ENCODE measurements around the gene C3.
"Not testable (repeated sequence)": the region's sequence is repeated elsewhere in the genome, so short reads cannot be mapped to it uniquely, and the experiment has no call there.

The C3 gene

GRCh38 chr19:6667114-6667627, 53.3 kb downstream of the C3 start:
- H3K4me3 ChIP-seq (ENCODE audit: low read depth, low read length): no peak overlapping the region

- H3K4me3 ChIP-seq (ENCODE audit: low read depth, low read length): no peak overlapping the region
Observed at GRCh38 chr19:6664916-6665315, 55.5 kb downstream of the C3 start.

DNA sequence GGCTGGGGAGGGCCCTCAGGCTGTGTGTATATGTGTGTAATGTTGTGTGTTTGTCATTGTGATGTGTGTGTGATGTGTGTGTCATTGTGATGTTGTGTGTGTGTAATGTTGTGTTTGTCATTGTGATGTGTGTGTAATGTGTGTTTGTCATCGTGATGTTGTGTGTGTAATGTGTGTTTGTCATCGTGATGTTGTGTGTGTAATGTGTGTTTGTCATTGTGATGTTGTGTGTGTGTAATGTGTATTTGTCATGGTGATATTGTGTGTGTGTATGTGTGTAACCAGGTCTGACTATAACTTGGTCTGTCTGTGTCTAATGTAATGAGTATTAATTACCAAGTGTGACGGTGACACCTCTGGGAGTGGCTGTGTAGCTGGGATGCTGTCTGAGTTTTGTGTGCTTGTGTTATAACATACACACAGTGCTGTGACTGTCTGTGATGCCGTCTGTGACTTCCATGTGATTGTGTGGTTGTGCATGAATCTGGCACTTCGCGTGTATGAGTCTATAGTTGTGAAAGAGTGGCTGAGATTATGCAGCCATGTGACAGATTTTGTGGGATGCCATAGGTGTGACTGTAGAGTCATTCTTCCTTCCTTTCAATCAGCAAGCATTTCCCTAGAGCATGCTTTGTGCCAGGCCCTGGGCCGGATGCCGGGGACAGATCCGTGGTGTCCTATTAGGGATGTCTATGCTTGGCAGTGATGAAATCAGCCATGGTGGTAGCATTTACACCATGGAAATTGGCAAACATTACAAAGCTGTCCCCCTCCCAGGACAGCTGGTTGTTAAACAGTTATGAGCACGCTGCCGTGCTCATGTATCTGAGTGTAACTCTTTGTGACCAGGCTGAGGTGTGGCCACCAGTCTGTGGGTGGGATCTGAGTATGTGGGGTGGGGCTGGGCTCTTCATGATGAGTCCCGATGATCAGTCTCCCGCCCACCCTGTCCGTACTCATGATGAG, 56.9 kb downstream of the C3 start:
- H3K4me3 ChIP-seq (ENCODE audit: low read depth, low read length): no peak overlapping the region

DNA sequence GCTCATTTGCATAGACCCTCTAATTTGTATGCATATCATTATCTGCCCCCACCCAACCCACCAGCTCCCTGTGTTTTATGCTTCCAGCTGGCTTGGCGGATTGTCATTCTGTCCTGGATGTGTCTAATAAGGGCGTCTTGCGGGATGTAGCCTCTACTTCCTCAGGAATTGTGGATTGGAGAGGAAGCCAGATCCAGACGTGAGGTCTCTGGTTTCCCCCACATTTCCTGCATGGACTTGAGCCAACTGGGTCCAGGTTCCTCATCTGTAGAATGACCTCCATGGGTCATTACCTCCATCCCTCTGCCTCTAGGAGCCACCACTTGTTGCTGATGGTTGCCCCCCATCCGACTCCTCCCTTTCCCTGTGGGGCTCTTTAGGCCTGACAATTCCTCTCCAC, 57.7 kb downstream of the C3 start:
- no peak overlapping the region for H3K4me3 ChIP-seq (ENCODE audit: low read depth, low read length)

DNA sequence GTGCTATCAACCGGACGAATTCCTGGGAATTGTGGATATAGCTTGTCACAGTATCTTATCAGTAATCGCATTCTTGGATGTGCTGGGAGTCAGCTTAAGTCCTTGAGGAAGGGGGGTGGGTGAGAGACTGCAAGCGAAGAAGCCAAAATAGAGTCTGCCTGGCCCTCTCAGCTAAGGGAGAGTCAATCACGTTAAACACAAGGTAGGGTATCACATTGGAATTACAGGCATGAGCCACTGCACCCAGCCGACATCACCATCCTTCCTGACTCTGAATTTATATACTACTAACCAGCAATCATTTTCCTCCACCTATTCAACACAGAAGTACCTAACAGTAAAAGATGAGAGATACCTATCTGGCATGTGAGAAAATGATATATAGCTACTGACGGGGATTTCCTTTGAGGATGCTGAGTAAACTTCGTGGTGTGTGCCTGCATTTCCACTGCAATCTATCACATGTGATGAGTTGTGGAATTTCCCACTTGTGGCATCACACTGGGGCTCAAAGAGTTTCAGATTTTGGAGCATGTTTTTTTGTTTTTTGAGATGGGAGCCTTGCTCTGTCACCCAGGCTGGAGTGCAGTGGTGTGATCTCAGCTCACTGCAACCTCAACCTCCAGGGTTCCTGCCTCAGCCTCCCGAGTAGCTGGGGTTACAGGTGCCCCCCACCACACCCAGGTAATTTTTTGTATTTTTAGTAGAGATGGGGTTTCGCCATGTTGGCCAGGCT, 58.8 kb downstream of the C3 start:
- H3K4me3 ChIP-seq (ENCODE audit: low read depth, low read length): not testable (repeated sequence)

DNA sequence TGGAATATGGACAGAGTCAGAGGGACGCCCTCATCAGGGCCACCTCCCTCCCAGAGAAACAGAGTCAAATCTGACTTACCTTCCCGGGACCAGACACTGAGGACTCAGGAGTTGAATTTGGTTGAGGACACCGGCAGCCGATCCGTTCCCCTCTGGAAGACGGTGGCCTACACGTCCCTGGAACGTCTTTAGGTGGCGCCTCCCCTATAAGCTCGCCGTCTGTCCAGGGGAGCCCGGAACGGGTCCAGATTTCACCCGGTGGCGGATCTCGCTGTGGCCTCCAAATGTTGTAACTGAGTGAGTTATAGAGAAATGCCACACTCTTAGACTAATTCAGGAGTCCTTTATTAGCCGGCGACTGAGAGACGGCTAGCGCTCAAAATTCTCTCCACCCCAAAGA, 59.5 kb downstream of the C3 start:
- H3K4me3 ChIP-seq (ENCODE audit: low read depth, low read length): no peak overlapping the region

DNA sequence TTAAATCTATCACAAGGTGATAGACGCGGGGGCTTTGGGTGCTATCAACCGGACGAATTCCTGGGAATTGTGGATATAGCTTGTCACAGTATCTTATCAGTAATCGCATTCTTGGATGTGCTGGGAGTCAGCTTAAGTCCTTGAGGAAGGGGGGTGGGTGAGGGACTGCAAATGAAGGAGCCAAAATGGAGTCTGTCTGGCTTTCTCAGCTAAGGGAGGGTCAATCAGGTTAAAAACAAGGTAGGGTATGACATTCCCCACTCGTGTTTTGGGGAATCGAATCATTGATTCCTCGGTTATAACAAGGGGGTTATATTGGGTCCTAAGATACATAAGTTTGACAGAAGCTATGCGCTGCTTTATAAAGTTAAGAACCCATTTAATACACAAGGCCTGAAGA, 64.1 kb downstream of the C3 start:
- not testable (repeated sequence) for H3K4me3 ChIP-seq (ENCODE audit: low read depth, low read length)

- no peak overlapping the region for H3K4me3 ChIP-seq (ENCODE audit: low read depth, low read length)
Observed at GRCh38 chr19:6654347-6655310, 65.8 kb downstream of the C3 start.

- H3K4me3 ChIP-seq (ENCODE audit: low read depth, low read length): no peak overlapping the region
Observed at GRCh38 chr19:6652805-6653094, 67.7 kb downstream of the C3 start.

GRCh38 chr19:6651965-6652804, 68.3 kb downstream of the C3 start:
- no peak overlapping the region for H3K4me3 ChIP-seq (ENCODE audit: low read depth, low read length)

GRCh38 chr19:6649185-6649584, 71.3 kb downstream of the C3 start:
- no peak overlapping the region for H3K4me3 ChIP-seq (ENCODE audit: low read depth, low read length)

- H3K4me3 ChIP-seq (ENCODE audit: low read depth, low read length): no peak overlapping the region
Observed at GRCh38 chr19:6648141-6648715, 72.2 kb downstream of the C3 start.

GRCh38 chr19:6644796-6645195, 75.7 kb downstream of the C3 start:
- no peak overlapping the region for H3K4me3 ChIP-seq (ENCODE audit: low read depth, low read length)

GRCh38 chr19:6640333-6640732, 80.1 kb downstream of the C3 start:
- not testable (repeated sequence) for H3K4me3 ChIP-seq (ENCODE audit: low read depth, low read length)

GRCh38 chr19:6639439-6639838, 81.0 kb downstream of the C3 start:
- H3K4me3 ChIP-seq (ENCODE audit: low read depth, low read length): no peak overlapping the region

- not testable (repeated sequence) for H3K4me3 ChIP-seq (ENCODE audit: low read depth, low read length)
Observed at GRCh38 chr19:6633456-6633813, 87.0 kb downstream of the C3 start.

DNA sequence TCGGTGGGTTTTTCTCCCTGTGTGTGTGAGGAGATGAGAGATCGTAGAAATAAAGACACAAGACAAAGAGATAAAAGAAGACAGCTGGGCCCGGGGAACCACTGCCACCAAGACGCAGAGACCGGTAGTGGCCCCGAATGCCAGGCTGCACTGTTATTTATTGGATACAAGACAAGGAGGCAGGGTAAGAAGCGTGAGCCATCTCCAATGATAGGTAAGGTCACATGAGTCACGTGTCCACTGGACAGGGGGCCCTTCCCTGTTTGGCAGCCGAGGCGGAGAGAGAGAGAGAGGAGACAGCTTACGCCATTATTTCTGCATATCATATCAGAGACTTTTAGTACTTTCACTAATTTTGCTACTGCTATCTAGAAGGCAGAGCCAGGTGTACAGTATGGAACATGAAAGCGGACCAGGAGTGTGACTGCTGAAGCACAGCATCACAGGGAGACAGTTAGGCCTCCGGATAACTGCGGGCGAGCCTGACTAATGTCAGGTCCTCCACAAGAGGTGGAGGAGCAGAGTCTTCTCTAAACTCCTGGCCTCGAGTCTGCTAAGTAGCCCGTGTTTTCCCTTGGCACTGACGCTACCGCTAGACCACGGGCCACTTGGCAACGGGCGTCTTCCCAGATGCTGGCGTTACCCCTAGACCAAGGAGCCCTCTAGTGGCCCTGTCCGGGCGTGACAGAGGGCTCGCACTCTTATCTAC, 87.5 kb downstream of the C3 start:
- not testable (repeated sequence) for H3K4me3 ChIP-seq (ENCODE audit: low read depth, low read length)

GRCh38 chr19:6632002-6632621, 88.3 kb downstream of the C3 start:
- no peak overlapping the region for H3K4me3 ChIP-seq (ENCODE audit: low read depth, low read length)
